WTC11 (cell line): ENCODE measurements around the gene GRM3. TPM values are rescaled to one million over a fixed set of nuclear protein-coding genes. Genes with fewer than 3 reads are reported as not detected.

Experiments
- ATAC-seq: fragments of 200-7000 bp; cut with Tn5 transposase; 2 replicates; pipeline ENCODE4 v1.10.0; 2021; ENCODE audit warnings: mild to moderate bottlenecking, moderate library complexity
- CTCF ChIA-PET: fragments of 300-600 bp; sonication (Branson Sonifier 250); formaldehyde crosslinking; loops from one replicate; lab custom pipeline; 2021; ENCODE audit warnings: antibody characterized with exemption; lab: Charles Lee
- POLR2A ChIA-PET: fragments of 350-600 bp; sonication (Branson Sonifier 250); formaldehyde crosslinking; loops from one replicate; lab custom pipeline; 2021; ENCODE audit warnings: antibody characterized with exemption; lab: Charles Lee
- DNase-seq: peaks from one replicate; pipeline ENCODE4 v3.0.0; 2021; ENCODE audit warnings: low spot score
- H3K27ac Mint-ChIP-seq: 2 replicates; pipeline ENCODE4 v1.8.0; 2021; ENCODE audit warnings: mixed read lengths
- H3K27me3 Mint-ChIP-seq: 2 replicates; pipeline ENCODE4 v1.8.0; 2021; ENCODE audit warnings: low read depth, mild to moderate bottlenecking, moderate library complexity, mixed read lengths
- H3K36me3 Mint-ChIP-seq: 2 replicates; pipeline ENCODE4 v1.8.0; 2021; ENCODE audit warnings: mixed read lengths
- H3K4me1 Mint-ChIP-seq: 2 replicates; pipeline ENCODE4 v1.8.0; 2022; ENCODE audit warnings: mixed read lengths
- H3K4me3 Mint-ChIP-seq: 2 replicates; pipeline ENCODE4 v1.8.0; 2021; ENCODE audit warnings: mild to moderate bottlenecking, moderate library complexity, mixed read lengths
- H3K9me3 Mint-ChIP-seq: 2 replicates; pipeline ENCODE4 v1.8.0; 2021; ENCODE audit warnings: mixed read lengths
- ARID4B ChIP-seq: sonication (generic); formaldehyde crosslinking; IDR thresholded peaks from 2 replicates; pipeline ENCODE4 v1.8.0; 2023; ENCODE audit warnings: missing genetic modification reagents, mild to moderate bottlenecking, borderline replicate concordance
- CREM ChIP-seq: sonication (generic); formaldehyde crosslinking; IDR thresholded peaks from 2 replicates; pipeline ENCODE4 v1.8.1; 2022; ENCODE audit warnings: mild to moderate bottlenecking, missing genetic modification reagents, moderate library complexity
- E2F5 ChIP-seq: sonication (generic); formaldehyde crosslinking; IDR thresholded peaks from 2 replicates; pipeline ENCODE4 v1.8.1; 2022; ENCODE audit warnings: mild to moderate bottlenecking, moderate library complexity, missing genetic modification reagents
- ERG ChIP-seq: fragments of 250-450 bp; sonication (Bioruptor Pico); IDR thresholded peaks from 2 replicates; pipeline ENCODE4 v1.8.0; 2021; ENCODE audit warnings: mild to moderate bottlenecking
- GABPB1 ChIP-seq: sonication (generic); formaldehyde crosslinking; IDR thresholded peaks from 2 replicates; pipeline ENCODE4 v1.8.1; 2023; ENCODE audit warnings: mild to moderate bottlenecking, missing genetic modification reagents
- HMGA2 ChIP-seq: fragments of 250-450 bp; sonication (Bioruptor Pico); IDR thresholded peaks from 2 replicates; pipeline ENCODE4 v1.4.0; 2021; ENCODE audit warnings: mild to moderate bottlenecking, moderate library complexity
- HMGXB4 ChIP-seq: sonication (generic); formaldehyde crosslinking; IDR thresholded peaks from 2 replicates; pipeline ENCODE4 v1.8.1; 2023; ENCODE audit warnings: mild to moderate bottlenecking, moderate library complexity, missing genetic modification reagents
- JUN ChIP-seq: sonication (generic); formaldehyde crosslinking; IDR thresholded peaks from 2 replicates; pipeline ENCODE4 v1.8.0; 2023; ENCODE audit warnings: mild to moderate bottlenecking, missing genetic modification reagents
- KAT7 ChIP-seq: sonication (generic); formaldehyde crosslinking; IDR thresholded peaks from 2 replicates; pipeline ENCODE4 v1.8.1; 2023; ENCODE audit warnings: missing genetic modification reagents, mild to moderate bottlenecking, borderline replicate concordance
- MYBL2 ChIP-seq: sonication (generic); formaldehyde crosslinking; IDR thresholded peaks from 2 replicates; pipeline ENCODE4 v1.8.1; 2023; ENCODE audit warnings: mild to moderate bottlenecking, moderate library complexity, missing genetic modification reagents
- NFE2L1 ChIP-seq: sonication (generic); formaldehyde crosslinking; IDR thresholded peaks from 2 replicates; pipeline ENCODE4 v1.8.1; 2023; ENCODE audit warnings: missing genetic modification reagents
- NR1H2 ChIP-seq: sonication (generic); formaldehyde crosslinking; IDR thresholded peaks from 2 replicates; pipeline ENCODE4 v1.9.0; 2021; ENCODE audit warnings: mild to moderate bottlenecking, moderate library complexity, missing genetic modification reagents
- PRRX2 ChIP-seq: fragments of 250-450 bp; sonication (Bioruptor Pico); IDR thresholded peaks from 2 replicates; pipeline ENCODE4 v1.8.0; 2021; ENCODE audit warnings: mild to moderate bottlenecking
- SMAD3 ChIP-seq: sonication (generic); formaldehyde crosslinking; IDR thresholded peaks from 2 replicates; pipeline ENCODE4 v1.8.0; 2022; ENCODE audit warnings: missing genetic modification reagents, mild to moderate bottlenecking, borderline replicate concordance
- STAT6 ChIP-seq: sonication (generic); formaldehyde crosslinking; conservative IDR thresholded peaks from 2 replicates; pipeline ENCODE4 v1.8.1; 2023; ENCODE audit warnings: mild to moderate bottlenecking, low read depth, missing genetic modification reagents, moderate library complexity
- TCF7 ChIP-seq: sonication (generic); formaldehyde crosslinking; IDR thresholded peaks from 2 replicates; pipeline ENCODE4 v1.8.0; 2022; ENCODE audit warnings: mild to moderate bottlenecking, low read depth, missing genetic modification reagents, moderate library complexity
- ZNF263 ChIP-seq: sonication (generic); formaldehyde crosslinking; IDR thresholded peaks from 2 replicates; pipeline ENCODE4 v1.8.1; 2022; ENCODE audit warnings: low read depth, mild to moderate bottlenecking, moderate library complexity, missing genetic modification reagents
- ZNF416 ChIP-seq: fragments of 250-450 bp; sonication (Bioruptor Pico); IDR thresholded peaks from 2 replicates; pipeline ENCODE4 v1.9.0; 2021; ENCODE audit warnings: mild to moderate bottlenecking, inconsistent platforms
- ZNF512 ChIP-seq: sonication (generic); formaldehyde crosslinking; IDR thresholded peaks from 2 replicates; pipeline ENCODE4 v1.8.1; 2022; ENCODE audit warnings: missing genetic modification reagents, borderline replicate concordance
- total RNA-seq: library from RNA; stranded (reverse); gene quantifications from 3 replicates; pipeline ENCODE4 v1.2.3, GENCODE V29; 2021

The GRM3 gene
- total RNA-seq, 1 experiment from 2014 or later: 0.94 TPM

- TF ChIP-seq STAT6 (CRISPR knock-in tag) (no peak), NFE2L1 (CRISPR knock-in tag) (no peak), CREM (CRISPR knock-in tag) (no peak), ERG (CRISPR knock-in tag) (no peak), ZNF416 (CRISPR knock-in tag) (no peak), MYBL2 (no peak), ZNF263 (CRISPR knock-in tag) (no peak), ARID4B (CRISPR knock-in tag) (no peak), HMGXB4 (CRISPR knock-in tag) (no peak)
These were observed 118.4 kb downstream of the GRM3 start (continued) for GRCh38 chr7:86762129-86762528.

GRCh38 chr7:86765931-86766330, 122.2 kb downstream of the GRM3 start:
- no peaks in the 10 kb centered on the region for H3K36me3 Mint-ChIP-seq
- DNase-seq: no peak
- H3K4me3 Mint-ChIP-seq: no peak overlapping the region
- H3K27ac Mint-ChIP-seq: no peak overlapping the region
- TF ChIP-seq E2F5 (CRISPR knock-in tag): no peak
- TF ChIP-seq TCF7 (CRISPR knock-in tag): no peak
- TF ChIP-seq KAT7 (CRISPR knock-in tag): no peak
- no peak for TF ChIP-seq GABPB1
- TF ChIP-seq, all 79 proteins: peak for 0
- Mint-ChIP-seq H3K27me3 (no peaks in the 10 kb centered on the region), H3K9me3 (no peaks in the 10 kb centered on the region), H3K4me1 (peaks cover 37% of the 10 kb centered on the region)
- POLR2A ChIA-PET: no interaction called here
- ATAC-seq: no peak
- CTCF ChIA-PET: no interaction called here

GRCh38 chr7:86768394-86768793, 124.7 kb downstream of the GRM3 start:
- no peak for ATAC-seq
- DNase-seq: no peak
- Mint-ChIP-seq H3K36me3 (no peaks in the 10 kb centered on the region), H3K9me3 (no peaks in the 10 kb centered on the region), H3K27me3 (no peaks in the 10 kb centered on the region), H3K4me1 (peaks cover 13% of the 10 kb centered on the region), H3K27ac (no peak overlapping the region), H3K4me3 (no peak overlapping the region)
- CTCF ChIA-PET: no interaction called here
- POLR2A ChIA-PET: no interaction called here
- TF ChIP-seq NR1H2 (CRISPR knock-in tag) (no peak), JUN (CRISPR knock-in tag) (no peak), ZNF512 (CRISPR knock-in tag) (no peak), SMAD3 (CRISPR knock-in tag) (no peak), STAT6 (CRISPR knock-in tag) (no peak), HMGA2 (CRISPR knock-in tag) (no peak), NFE2L1 (CRISPR knock-in tag) (no peak), PRRX2 (CRISPR knock-in tag) (no peak)
